HepG2 (cell line): ENCODE results near the gene CYP26B1. TPM values are rescaled to one million over a fixed set of nuclear protein-coding genes. Genes with fewer than 3 reads are reported as not detected.

Experiments used
- ATAC-seq: fragments of 200-7000 bp; cut with Tn5 transposase; 3 replicates; pipeline ENCODE4 v1.9.1; 2020; ENCODE audit warnings: mild to moderate bottlenecking, moderate library complexity
- BruUV-seq: library from RNA; stranded (reverse); fragments of 400-500 nt; replicated peaks from 2 replicates; lab custom pipeline; 2021; lab: Mats Ljungman, UMichigan
- CTCF ChIA-PET: fragments of 300-600 bp; formaldehyde crosslinking; extraction: SDS; loops from one replicate; lab custom pipeline; 2021; ENCODE audit warnings: low total read pairs, inconsistent platforms, low intra/inter-chr PET ratio; lab: Yijun Ruan, JAX
- POLR2A ChIA-PET: fragments of 350-600 bp; sonication (Branson Sonifier 250); formaldehyde crosslinking; loops from one replicate; lab custom pipeline; 2020; ENCODE audit warnings: antibody characterized with exemption, inconsistent platforms; lab: Yijun Ruan, JAX
- DNase-seq: peaks from one replicate; pipeline ENCODE4 v3.0.0-alpha.2; 2015; ENCODE audit warnings: low spot score
- FAIRE-seq: peaks from 3 replicates; lab custom pipeline; 2011; peaks lifted over from hg19 to GRCh38; lab: Jason Lieb, UNC
- H2AFZ ChIP-seq: one replicate; pipeline ENCODE4 v1.6.1; 2011; ENCODE audit warnings: low read length, inconsistent platforms
- H3K27ac ChIP-seq: fragments of 300-600 bp; 3 replicates; pipeline ENCODE4 v1.8.0; 2011; ENCODE audit warnings: mixed run types, mild to moderate bottlenecking, mixed read lengths, low read length, inconsistent platforms; ENCODE audit not compliant: insufficient read depth; ENCODE audit errors: extremely low read length
- H3K27me3 ChIP-seq, 2 experiments: fragments of 200-600 bp in 1 of 2; 2 replicates in 1 of 2; 3 replicates in 1 of 2; pipeline versions ENCODE4 v1.6.0 to v1.8.0; 2011; ENCODE audit warnings: low read length in 2 of 2, mild to moderate bottlenecking in 2 of 2, moderate library complexity in 2 of 2, inconsistent platforms in 1 of 2; ENCODE audit not compliant: insufficient read depth in 2 of 2, control insufficient read depth in 1 of 2
- H3K36me3 ChIP-seq, 2 experiments: fragments of 200-600 bp in 1 of 2; replicated peaks in 1 of 2; 2 replicates in 1 of 2; 3 replicates in 1 of 2; pipeline versions ENCODE4 v1.5.1 to v1.8.0; 2011; ENCODE audit warnings: low read length in 2 of 2, inconsistent platforms in 1 of 2; ENCODE audit not compliant: insufficient read depth in 2 of 2, control insufficient read depth in 1 of 2
- H3K4me1 ChIP-seq: 2 replicates; pipeline ENCODE4 v1.5.1; 2012; ENCODE audit warnings: low read length, inconsistent platforms; ENCODE audit not compliant: insufficient read depth
- H3K4me2 ChIP-seq: 2 replicates; pipeline ENCODE4 v1.6.0; 2011; ENCODE audit warnings: low read depth, low read length, inconsistent platforms
- H3K4me3 ChIP-seq, 3 experiments: fragments of 200-600 bp in 1 of 3; sonication (generic), shearing (Covaris generic) in 1 of 3; replicated peaks in 1 of 3; 2 replicates each; pipeline ENCODE4 v1.5.1; 2011 to 2016; ENCODE audit warnings: low read length in 3 of 3, inconsistent platforms in 2 of 3, low read depth in 2 of 3, mild to moderate bottlenecking in 2 of 3, control low read depth in 1 of 3, mixed read lengths in 1 of 3; ENCODE audit not compliant: insufficient read depth in 1 of 3
- H3K79me2 ChIP-seq: one replicate; pipeline ENCODE4 v1.6.1; 2011; ENCODE audit warnings: low read length, inconsistent platforms; ENCODE audit not compliant: insufficient read depth
- H3K9ac ChIP-seq: 2 replicates; pipeline ENCODE4 v1.6.0; 2011; ENCODE audit warnings: mild to moderate bottlenecking, low read depth, low read length, inconsistent platforms; ENCODE audit not compliant: insufficient read depth
- H3K9me3 ChIP-seq: 2 replicates; pipeline ENCODE4 v1.5.1; 2012; ENCODE audit warnings: mild to moderate bottlenecking, low read length
- H4K20me1 ChIP-seq: 2 replicates; pipeline ENCODE4 v1.6.0; 2011; ENCODE audit warnings: inconsistent platforms, mild to moderate bottlenecking, low read length, moderate library complexity; ENCODE audit not compliant: insufficient read depth
- AHR ChIP-seq: IDR thresholded peaks from 2 replicates; pipeline ENCODE4 v1.6.1; 2018; ENCODE audit warnings: missing genetic modification reagents, missing compliant biosample characterization
- GATAD1 ChIP-seq: IDR thresholded peaks from 2 replicates; pipeline ENCODE4 v1.6.1; 2016; ENCODE audit warnings: missing genetic modification reagents, missing compliant biosample characterization
- GMEB1 ChIP-seq: sonication (generic); formaldehyde crosslinking; IDR thresholded peaks from 2 replicates; pipeline ENCODE4 v1.5.1; 2020; ENCODE audit warnings: missing genetic modification reagents, mild to moderate bottlenecking, borderline replicate concordance
- HIC2 ChIP-seq: sonication (generic); formaldehyde crosslinking; IDR thresholded peaks from 2 replicates; pipeline ENCODE4 v1.9.0; 2022; ENCODE audit warnings: low read depth, missing genetic modification reagents
- HNRNPK ChIP-seq: fragments of 200-400 bp; formaldehyde crosslinking; IDR thresholded peaks from 2 replicates; pipeline ENCODE4 v1.6.1; 2018; ENCODE audit warnings: low read length, low read depth, moderate library complexity, mild to moderate bottlenecking; ENCODE audit not compliant: poor library complexity, severe bottlenecking
- NAIF1 ChIP-seq: sonication (generic); formaldehyde crosslinking; IDR thresholded peaks from 2 replicates; pipeline ENCODE4 v1.5.0; 2020; ENCODE audit warnings: mild to moderate bottlenecking, missing genetic modification reagents, borderline replicate concordance
- NFRKB ChIP-seq: fragments of 450-650 bp; IDR thresholded peaks from 2 replicates; pipeline ENCODE4 v1.6.1; 2017
- SYNCRIP ChIP-seq: fragments of 200-400 bp; formaldehyde crosslinking; IDR thresholded peaks from 2 replicates; pipeline ENCODE4 v1.6.1; 2018; ENCODE audit warnings: mild to moderate bottlenecking, low read depth, low read length; ENCODE audit not compliant: insufficient read depth
- ZNF282 ChIP-seq: fragments of 450-650 bp; IDR thresholded peaks from 2 replicates; pipeline ENCODE4 v1.6.1; 2018; ENCODE audit not compliant: partially characterized antibody
- ZNF414 ChIP-seq: sonication (generic); formaldehyde crosslinking; IDR thresholded peaks from 2 replicates; pipeline ENCODE4 v1.5.0; 2020; ENCODE audit warnings: missing genetic modification reagents
- ZNF772 ChIP-seq: sonication (generic); formaldehyde crosslinking; IDR thresholded peaks from 2 replicates; pipeline ENCODE4 v1.5.0; 2020; ENCODE audit warnings: mild to moderate bottlenecking, missing genetic modification reagents
- ZXDC ChIP-seq: sonication (generic); formaldehyde crosslinking; IDR thresholded peaks from 2 replicates; pipeline ENCODE4 v1.5.0; 2020; ENCODE audit warnings: mild to moderate bottlenecking, missing genetic modification reagents
- WGBS: methylation state at CpG from one replicate; pipeline ENCODE4 v1.1.6; 2017; ENCODE audit warnings: low lambda C conversion rate; 5-methylcytosine and 5-hydroxymethylcytosine counted together
- in situ Hi-C: cut with HindIII; loops from 2 replicates; pipeline ENCODE4 v1.10.0; 2017; ENCODE audit warnings: low pct_unique_long_range_greater_than_20kb; ENCODE audit not compliant: extremely low pct_ligation_motif_present
- intact Hi-C: fragments of 100-400 bp; cut with micrococcal nuclease; formaldehyde crosslinking; loops from one replicate; pipeline ENCODE4 v1.10.0; 2022; ENCODE audit not compliant: unreplicated experiment
- polyA plus RNA-seq, 8 experiments: library from polyadenylated mRNA; depleted of rRNA in 3 of 8; stranded (reverse) in 7 of 8; unstranded in 1 of 8; fragments of >200 nt; fragmentation: Illumina TruSeq in 4 of 8; extraction: Trizol in 4 of 8; gene quantifications; 2 replicates each; pipeline versions ENCODE4 v1.2.1 to v1.2.3, GENCODE V29; 2011 to 2016; ENCODE audit warnings: low read depth in 4 of 8, missing spikeins in 1 of 8, mixed read lengths in 1 of 8; ENCODE audit not compliant: insufficient read depth in 1 of 8
- total RNA-seq, 5 experiments: library from RNA; depleted of rRNA; stranded (reverse); fragments of >200 nt; fragmentation: Illumina TruSeq; extraction: Trizol; gene quantifications; 2 replicates each; pipeline ENCODE4 v1.2.3, GENCODE V29; 2016; ENCODE audit warnings: low read depth in 1 of 5
- TF ChIP-seq, protein P1 (sequence below): sonication (generic); formaldehyde crosslinking; IDR thresholded peaks from 2 replicates; pipeline ENCODE4 v1.4.0; 2020; ENCODE audit warnings: missing genetic modification reagents

Gene CYP26B1
- total and polyA plus RNA-seq, 2 of the 13 experiments (the other 11 are each of a cell fraction or from before 2014, with no cell fraction given) = 0.05 to 0.07 TPM

GRCh38 chr2:72191441-72191840 is 43.8 kb upstream of the CYP26B1 start:
- Histone ChIP-seq H2AFZ (no peak overlapping the region), H4K20me1 (no peaks in the 10 kb centered on the region), H3K4me2 (no peak overlapping the region), H3K9me3 (no peaks in the 10 kb centered on the region), H3K27me3 (no peaks in the 10 kb centered on the region), H3K4me3 (no peak overlapping the region), H3K27ac (no peak overlapping the region), H3K4me1 (no peaks in the 10 kb centered on the region), H3K36me3 (no peaks in the 10 kb centered on the region), H3K79me2 (no peaks in the 10 kb centered on the region), H3K9ac (no peak overlapping the region)
- ChIA-PET CTCF (no interaction called here), POLR2A (no interaction called here)
- no peak for DNase-seq
- in situ Hi-C loops = no loop called here
- no TSS peak for BruUV-seq
- whole genome bisulfite sequencing = 82% methylated on average over 1 of the region's 1 CpG
- FAIRE-seq = no peak
- TF ChIP-seq HIC2 (CRISPR knock-in tag) (no peak), ZNF282 (no peak), GMEB1 (CRISPR knock-in tag) (no peak), ZNF772 (no peak), AHR (CRISPR knock-in tag) (no peak), ZXDC (CRISPR knock-in tag) (no peak), GATAD1 (CRISPR knock-in tag) (no peak), NAIF1 (CRISPR knock-in tag) (no peak), NFRKB (no peak), ZNF414 (CRISPR knock-in tag) (no peak), SYNCRIP (no peak), HNRNPK (no peak)
- TF ChIP-seq, protein P1, sequence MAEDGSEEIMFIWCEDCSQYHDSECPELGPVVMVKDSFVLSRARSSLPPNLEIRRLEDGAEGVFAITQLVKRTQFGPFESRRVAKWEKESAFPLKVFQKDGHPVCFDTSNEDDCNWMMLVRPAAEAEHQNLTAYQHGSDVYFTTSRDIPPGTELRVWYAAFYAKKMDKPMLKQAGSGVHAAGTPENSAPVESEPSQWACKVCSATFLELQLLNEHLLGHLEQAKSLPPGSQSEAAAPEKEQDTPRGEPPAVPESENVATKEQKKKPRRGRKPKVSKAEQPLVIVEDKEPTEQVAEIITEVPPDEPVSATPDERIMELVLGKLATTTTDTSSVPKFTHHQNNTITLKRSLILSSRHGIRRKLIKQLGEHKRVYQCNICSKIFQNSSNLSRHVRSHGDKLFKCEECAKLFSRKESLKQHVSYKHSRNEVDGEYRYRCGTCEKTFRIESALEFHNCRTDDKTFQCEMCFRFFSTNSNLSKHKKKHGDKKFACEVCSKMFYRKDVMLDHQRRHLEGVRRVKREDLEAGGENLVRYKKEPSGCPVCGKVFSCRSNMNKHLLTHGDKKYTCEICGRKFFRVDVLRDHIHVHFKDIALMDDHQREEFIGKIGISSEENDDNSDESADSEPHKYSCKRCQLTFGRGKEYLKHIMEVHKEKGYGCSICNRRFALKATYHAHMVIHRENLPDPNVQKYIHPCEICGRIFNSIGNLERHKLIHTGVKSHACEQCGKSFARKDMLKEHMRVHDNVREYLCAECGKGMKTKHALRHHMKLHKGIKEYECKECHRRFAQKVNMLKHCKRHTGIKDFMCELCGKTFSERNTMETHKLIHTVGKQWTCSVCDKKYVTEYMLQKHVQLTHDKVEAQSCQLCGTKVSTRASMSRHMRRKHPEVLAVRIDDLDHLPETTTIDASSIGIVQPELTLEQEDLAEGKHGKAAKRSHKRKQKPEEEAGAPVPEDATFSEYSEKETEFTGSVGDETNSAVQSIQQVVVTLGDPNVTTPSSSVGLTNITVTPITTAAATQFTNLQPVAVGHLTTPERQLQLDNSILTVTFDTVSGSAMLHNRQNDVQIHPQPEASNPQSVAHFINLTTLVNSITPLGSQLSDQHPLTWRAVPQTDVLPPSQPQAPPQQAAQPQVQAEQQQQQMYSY = no peak
- intact Hi-C loops = no loop called here
- ATAC-seq = no peak
